ENCODE measurements around the gene GPR158. TPM values are rescaled to one million over a fixed set of nuclear protein-coding genes. Genes with fewer than 3 reads are reported as not detected.

The GPR158 gene
- total and polyA plus RNA-seq, 2 donors from 2014 or later = 0.09 to 0.22 TPM

DNA sequence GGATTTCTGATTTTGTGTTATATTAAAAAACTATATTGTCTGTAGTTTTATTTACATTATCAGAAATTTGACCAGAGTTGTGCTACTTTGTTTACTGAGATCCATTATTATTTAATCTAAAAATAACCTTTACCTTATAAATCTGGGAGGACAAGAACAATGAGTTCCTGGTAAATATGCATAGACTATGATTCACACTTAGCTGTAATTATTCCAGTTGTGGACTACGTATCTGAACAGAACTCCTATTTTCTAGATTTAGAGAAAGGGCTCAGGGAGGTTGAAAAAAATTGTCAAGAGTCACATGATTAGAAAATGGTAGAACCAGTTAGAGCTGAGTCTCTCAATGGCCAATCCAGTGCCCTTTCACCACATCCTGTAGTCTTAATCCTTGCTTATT is 4.2 kb upstream of the GPR158 start:
- Histone ChIP-seq H3K4me3 (ENCODE audit: low read length in 3 of 3) (no peak overlapping the region), H3K9ac (ENCODE audit: low read length in 3 of 3) (no peak overlapping the region), H3K9me3 (ENCODE audit: control insufficient read depth in 2 of 3, insufficient read depth in 1 of 3, low read length in 3 of 3) (no peaks in the 10 kb centered on the region), H3K27me3 (ENCODE audit: control insufficient read depth, insufficient read depth, low read length) (no peaks in the 10 kb centered on the region), H3K36me3 (ENCODE audit: control insufficient read depth in 2 of 3, insufficient read depth in 3 of 3, low read length in 3 of 3) (no peaks in the 10 kb centered on the region), H3K4me1 (ENCODE audit: control insufficient read depth in 2 of 3, insufficient read depth in 2 of 3, low read depth in 1 of 3, low read length in 3 of 3) (peaks cover 0 to 5% (median 0%) of the 10 kb centered on the region in 3 donors), H3K27ac (ENCODE audit: low read depth in 2 of 2, low read length in 2 of 2) (no peak overlapping the region)
- FAIRE-seq (no peak), DNase-seq (no peak)
- TF ChIP-seq, protein P1, sequence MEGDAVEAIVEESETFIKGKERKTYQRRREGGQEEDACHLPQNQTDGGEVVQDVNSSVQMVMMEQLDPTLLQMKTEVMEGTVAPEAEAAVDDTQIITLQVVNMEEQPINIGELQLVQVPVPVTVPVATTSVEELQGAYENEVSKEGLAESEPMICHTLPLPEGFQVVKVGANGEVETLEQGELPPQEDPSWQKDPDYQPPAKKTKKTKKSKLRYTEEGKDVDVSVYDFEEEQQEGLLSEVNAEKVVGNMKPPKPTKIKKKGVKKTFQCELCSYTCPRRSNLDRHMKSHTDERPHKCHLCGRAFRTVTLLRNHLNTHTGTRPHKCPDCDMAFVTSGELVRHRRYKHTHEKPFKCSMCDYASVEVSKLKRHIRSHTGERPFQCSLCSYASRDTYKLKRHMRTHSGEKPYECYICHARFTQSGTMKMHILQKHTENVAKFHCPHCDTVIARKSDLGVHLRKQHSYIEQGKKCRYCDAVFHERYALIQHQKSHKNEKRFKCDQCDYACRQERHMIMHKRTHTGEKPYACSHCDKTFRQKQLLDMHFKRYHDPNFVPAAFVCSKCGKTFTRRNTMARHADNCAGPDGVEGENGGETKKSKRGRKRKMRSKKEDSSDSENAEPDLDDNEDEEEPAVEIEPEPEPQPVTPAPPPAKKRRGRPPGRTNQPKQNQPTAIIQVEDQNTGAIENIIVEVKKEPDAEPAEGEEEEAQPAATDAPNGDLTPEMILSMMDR (IDR thresholded peaks at IDR 0.05; ENCODE audit: borderline replicate concordance, extremely low read depth, insufficient read depth) = no peak
- intact Hi-C loops (cut with DNase I) = no loop called here

DNA sequence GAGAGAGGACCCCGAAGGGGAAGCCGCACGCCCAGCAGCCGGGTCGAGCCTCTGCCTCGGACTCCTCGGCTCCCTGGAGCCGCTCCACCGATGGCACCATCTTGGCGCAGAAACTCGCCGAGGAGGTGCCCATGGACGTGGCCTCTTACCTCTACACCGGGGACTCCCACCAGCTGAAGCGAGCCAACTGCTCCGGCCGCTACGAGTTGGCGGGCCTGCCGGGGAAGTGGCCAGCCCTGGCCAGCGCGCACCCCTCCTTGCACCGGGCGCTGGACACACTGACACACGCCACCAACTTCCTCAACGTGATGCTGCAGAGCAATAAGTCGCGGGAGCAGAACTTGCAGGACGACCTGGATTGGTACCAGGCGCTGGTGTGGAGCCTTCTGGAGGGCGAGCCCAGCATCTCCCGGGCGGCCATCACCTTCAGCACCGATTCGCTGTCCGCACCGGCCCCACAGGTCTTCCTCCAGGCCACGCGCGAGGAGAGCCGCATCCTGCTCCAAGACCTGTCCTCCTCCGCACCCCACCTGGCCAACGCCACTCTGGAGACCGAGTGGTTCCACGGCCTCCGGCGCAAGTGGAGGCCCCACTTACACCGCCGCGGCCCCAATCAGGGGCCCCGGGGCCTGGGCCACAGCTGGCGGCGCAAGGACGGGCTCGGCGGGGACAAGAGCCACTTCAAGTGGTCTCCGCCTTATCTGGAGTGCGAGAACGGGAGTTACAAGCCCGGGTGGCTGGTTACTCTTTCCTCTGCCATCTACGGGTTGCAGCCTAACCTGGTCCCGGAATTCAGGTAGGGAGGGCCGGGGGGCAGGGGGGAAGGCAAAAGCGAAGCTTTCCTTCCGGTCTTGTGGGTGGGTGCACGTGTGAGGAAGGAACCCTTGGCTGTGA is 973 bp downstream of the GPR158 start:
- Histone ChIP-seq H3K4me1 (ENCODE audit: control insufficient read depth in 2 of 3, insufficient read depth in 2 of 3, low read depth in 1 of 3, low read length in 3 of 3) (peaks cover 0 to 5% (median 0%) of the 10 kb centered on the region in 3 donors), H3K27me3 (ENCODE audit: control insufficient read depth, insufficient read depth, low read length) (peaks cover 20% of the 10 kb centered on the region)
- no peak for FAIRE-seq

GRCh38 chr10:25176421-25176968 is 1.7 kb downstream of the GPR158 start:
- Histone ChIP-seq H3K27me3 (ENCODE audit: control insufficient read depth, insufficient read depth, low read length) (peaks cover 20% of the 10 kb centered on the region), H3K9me3 (ENCODE audit: control insufficient read depth in 2 of 3, insufficient read depth in 1 of 3, low read length in 3 of 3) (no peaks in the 10 kb centered on the region), H3K4me1 (ENCODE audit: control insufficient read depth in 2 of 3, insufficient read depth in 2 of 3, low read depth in 1 of 3, low read length in 3 of 3) (peaks cover 0 to 5% (median 0%) of the 10 kb centered on the region in 3 donors), H3K27ac (ENCODE audit: low read depth in 2 of 2, low read length in 2 of 2) (no peak overlapping the region), H3K36me3 (ENCODE audit: control insufficient read depth in 2 of 3, insufficient read depth in 3 of 3, low read length in 3 of 3) (no peaks in the 10 kb centered on the region), H3K9ac (ENCODE audit: low read length in 3 of 3) (no peak overlapping the region), H3K4me3 (ENCODE audit: low read length in 3 of 3) (no peak overlapping the region)
- DNase-seq (peak in 2 of 5 donors; percentile 7 to 52), FAIRE-seq (no peak)
- intact Hi-C loops (cut with DNase I) = no loop called here
- TF ChIP-seq, protein P1 (IDR thresholded peaks at IDR 0.05; ENCODE audit: borderline replicate concordance, extremely low read depth, insufficient read depth) = no peak

More for the DNA sequence above, 973 bp downstream of the GPR158 start:
- H3K36me3 ChIP-seq (ENCODE audit: control insufficient read depth in 2 of 3, insufficient read depth in 3 of 3, low read length in 3 of 3) = no peaks in the 10 kb centered on the region
- no peak overlapping the region for H3K27ac ChIP-seq (ENCODE audit: low read depth in 2 of 2, low read length in 2 of 2)
- H3K9me3 ChIP-seq (ENCODE audit: control insufficient read depth in 2 of 3, insufficient read depth in 1 of 3, low read length in 3 of 3) = no peaks in the 10 kb centered on the region
- TF ChIP-seq, protein P1 (IDR thresholded peaks at IDR 0.05; ENCODE audit: borderline replicate concordance, extremely low read depth, insufficient read depth) = no peak
- DNase-seq = peak; percentile 65 to 72 (median 68)
- no peak overlapping the region for H3K9ac ChIP-seq (ENCODE audit: low read length in 3 of 3)
- H3K4me3 ChIP-seq (ENCODE audit: low read length in 3 of 3) = peak overlapping the region in 1 of 3 donors; percentile 73
- intact Hi-C loops (cut with DNase I) = no loop called here
